Heart left ventricle (tissue), 16 donors: ENCODE measurements around the gene RPGR. TPM values are rescaled to one million over a fixed set of nuclear protein-coding genes. Genes with fewer than 3 reads are reported as not detected.

Experiments
- ATAC-seq, 4 donors: fragments of 200-7000 bp; cut with Tn5 transposase; one replicate each; pipeline ENCODE4 v1.9.1; 2020 to 2022; ENCODE audit warnings: moderate library complexity in 4 of 4, mild to moderate bottlenecking in 3 of 4, moderate number of reproducible peaks in 1 of 4
- DNase-seq, 5 donors: peaks; one replicate each; pipeline ENCODE4 v3.0.0-alpha.2; 2020
- H3K27ac ChIP-seq, 12 donors: fragments of 200-600 bp; sonication (generic) in 4 of 12; one replicate each; pipeline versions ENCODE4 v1.5.0 to v1.8.0; 2016 to 2022; ENCODE audit warnings: mild to moderate bottlenecking in 2 of 12
- H3K27me3 ChIP-seq, 9 donors: fragments of 200-600 bp; sonication (generic) in 2 of 9; one replicate each; pipeline versions ENCODE4 v1.5.1 to v1.8.0; 2016 to 2022; ENCODE audit warnings: mild to moderate bottlenecking in 3 of 9
- H3K36me3 ChIP-seq, 9 donors: fragments of 200-600 bp; sonication (generic) in 2 of 9; one replicate each; pipeline versions ENCODE4 v1.5.0 to v1.8.0; 2018 to 2022; ENCODE audit warnings: mild to moderate bottlenecking in 2 of 9
- H3K4me1 ChIP-seq, 12 donors: fragments of 200-600 bp; sonication (generic) in 4 of 12; one replicate each; pipeline versions ENCODE4 v1.5.0 to v1.8.0; 2016 to 2022; ENCODE audit warnings: mild to moderate bottlenecking in 3 of 12
- H3K4me3 ChIP-seq, 12 donors: fragments of 200-600 bp; sonication (generic) in 4 of 12; one replicate each; pipeline versions ENCODE4 v1.5.0 to v1.8.0; 2017 to 2022; ENCODE audit warnings: mild to moderate bottlenecking in 9 of 12, moderate library complexity in 4 of 12
- H3K9me3 ChIP-seq, 12 donors: fragments of 200-600 bp; sonication (generic) in 4 of 12; one replicate each; pipeline versions ENCODE4 v1.5.0 to v1.8.0; 2016 to 2022; ENCODE audit warnings: mild to moderate bottlenecking in 1 of 12
- POLR2A ChIP-seq, 2 donors: fragments of 450-650 bp; IDR thresholded peaks; one replicate each; pipeline ENCODE4 v1.6.1; 2017; ENCODE audit warnings: antibody characterized with exemption in 2 of 2, mild to moderate bottlenecking in 2 of 2, moderate library complexity in 2 of 2
- WGBS, 4 donors: extraction: QIAGEN DNeasy Blood & Tissue Kit in 2 of 4; methylation state at CpG; one replicate each; pipeline versions ENCODE4 v1.1.5 to v1.1.7; 2013 to 2018; 5-methylcytosine and 5-hydroxymethylcytosine counted together
- intact Hi-C, 10 donors: fragments of 100-400 bp; cut with DNase I; formaldehyde crosslinking; loops; one replicate each; pipeline versions ENCODE4 v1.11.1 to v1.14.2; 2022
- polyA plus RNA-seq, 2 donors: library from polyadenylated mRNA; stranded (reverse); fragments of 200-250 nt; gene quantifications; one replicate each; pipeline ENCODE4 v1.2.3, GENCODE V29; 2013
- total RNA-seq, 9 donors: library from RNA; depleted of rRNA in 2 of 9; stranded (reverse); fragments of >200 nt in 2 of 9; fragmentation: NEBNext Ultra II Directional in 3 of 9; extraction: Animal tissue kit (Norgen Biotek cat#: 25700) in 3 of 9; gene quantifications; one replicate each; pipeline versions ENCODE4 v1.1.0 to v1.2.4, GENCODE V29; 2016 to 2023
- TF ChIP-seq, protein P1 (sequence below), 12 donors: fragments of 200-600 bp; sonication (generic) in 4 of 12; IDR thresholded peaks; one replicate each; pipeline versions ENCODE4 v1.5.0 to v1.8.0; 2018 to 2022; ENCODE audit warnings: antibody characterized with exemption in 12 of 12, mild to moderate bottlenecking in 5 of 12
- donor health status: ischemic (EF 13 %, LVEDD 7.1; RV severe dilation, severe dysfunction).
- donor health status: healthy with polysubstance abuse.
- donor health status: DM: no; HTN: yes; CAD: no.
- donor health status: DM: no; HTN: no; CAD: no.
- donor health status: ischemic (EF 25% LVEDD 6.9; RV normal size, moderate dysfunction).
- donor health status: ischemic (EF 25% LVEDD 5.7; RV mildly dilated, moderate dysfunction).
- donor health status: healthy.
- donor health status: DM: yes; HTN: yes; CAD: no.
- donor health status: ischemic (EF 35%, LVEDD 5.7; RV mildly dilated, moderate dysfunction).
- donor health status: nonischemic (EF 11% LVEDD 7.7; RV severe dilation, severe dysfunction).
- donor health status: DM: yes; HTN: yes; CAD: no.
- donor health status: PGD.
- donor health status: ischemic (EF 29% LVEDD 5.4; RV normal size, mild dysfunction).
- donor health status: nonischemic (EF 23%, LVEDD 6.1; RV moderate dilation, normal function).

Gene RPGR
- total and polyA plus RNA-seq, 11 donors: 4.1 to 13.0 (median 6.9) TPM

GRCh38 chrX:38336538-38337240 lies 9.4 kb upstream of the RPGR start:
- Histone ChIP-seq H3K9me3 (no peaks in the 10 kb centered on the region), H3K27ac (peak overlapping the region in 1 of 12 donors; percentile 34), H3K36me3 (no peaks in the 10 kb centered on the region), H3K27me3 (peaks cover 0 to 29% (median 0%) of the 10 kb centered on the region in 9 donors), H3K4me1 (no peaks in the 10 kb centered on the region), H3K4me3 (no peak overlapping the region)
- intact Hi-C loops: loop anchor here in 7 of 10 donors (10.0 kb wide), 3 partner anchors 228 to 318 kb away; partner anchors contain the start of gene TSPAN7 (in 3 of the 7)
- ATAC-seq (no peak), DNase-seq (no peak)
- 61 to 66% (median 62%) methylated on average over 5 of the region's 5 CpGs for WGBS, 4 donors
- TF ChIP-seq, protein P1, sequence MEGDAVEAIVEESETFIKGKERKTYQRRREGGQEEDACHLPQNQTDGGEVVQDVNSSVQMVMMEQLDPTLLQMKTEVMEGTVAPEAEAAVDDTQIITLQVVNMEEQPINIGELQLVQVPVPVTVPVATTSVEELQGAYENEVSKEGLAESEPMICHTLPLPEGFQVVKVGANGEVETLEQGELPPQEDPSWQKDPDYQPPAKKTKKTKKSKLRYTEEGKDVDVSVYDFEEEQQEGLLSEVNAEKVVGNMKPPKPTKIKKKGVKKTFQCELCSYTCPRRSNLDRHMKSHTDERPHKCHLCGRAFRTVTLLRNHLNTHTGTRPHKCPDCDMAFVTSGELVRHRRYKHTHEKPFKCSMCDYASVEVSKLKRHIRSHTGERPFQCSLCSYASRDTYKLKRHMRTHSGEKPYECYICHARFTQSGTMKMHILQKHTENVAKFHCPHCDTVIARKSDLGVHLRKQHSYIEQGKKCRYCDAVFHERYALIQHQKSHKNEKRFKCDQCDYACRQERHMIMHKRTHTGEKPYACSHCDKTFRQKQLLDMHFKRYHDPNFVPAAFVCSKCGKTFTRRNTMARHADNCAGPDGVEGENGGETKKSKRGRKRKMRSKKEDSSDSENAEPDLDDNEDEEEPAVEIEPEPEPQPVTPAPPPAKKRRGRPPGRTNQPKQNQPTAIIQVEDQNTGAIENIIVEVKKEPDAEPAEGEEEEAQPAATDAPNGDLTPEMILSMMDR (IDR thresholded peaks at IDR 0.05): no peak
- TF ChIP-seq POLR2A (IDR thresholded peaks at IDR 0.05): no peak

- H3K9me3 ChIP-seq: no peaks in the 10 kb centered on the region
- ATAC-seq (no peak), DNase-seq (no peak)
- H3K36me3 ChIP-seq: no peaks in the 10 kb centered on the region
- no peak overlapping the region for H3K27ac ChIP-seq
- H3K27me3 ChIP-seq: peaks cover 0 to 29% (median 0%) of the 10 kb centered on the region in 9 donors
- H3K4me1 ChIP-seq: no peaks in the 10 kb centered on the region
- H3K4me3 ChIP-seq: no peak overlapping the region
- intact Hi-C loops: loop anchor here in 7 of 10 donors (10.0 kb wide), 3 partner anchors 229 to 319 kb away; partner anchors contain the start of gene TSPAN7 (in 3 of the 7)
- no peak for TF ChIP-seq POLR2A (IDR thresholded peaks at IDR 0.05)
- TF ChIP-seq, protein P1 (IDR thresholded peaks at IDR 0.05): peak in 5 of 12 donors; percentile 19 to 38 (median 31)
These were observed 8.1 kb upstream of the RPGR start for GRCh38 chrX:38335382-38335781.

DNA sequence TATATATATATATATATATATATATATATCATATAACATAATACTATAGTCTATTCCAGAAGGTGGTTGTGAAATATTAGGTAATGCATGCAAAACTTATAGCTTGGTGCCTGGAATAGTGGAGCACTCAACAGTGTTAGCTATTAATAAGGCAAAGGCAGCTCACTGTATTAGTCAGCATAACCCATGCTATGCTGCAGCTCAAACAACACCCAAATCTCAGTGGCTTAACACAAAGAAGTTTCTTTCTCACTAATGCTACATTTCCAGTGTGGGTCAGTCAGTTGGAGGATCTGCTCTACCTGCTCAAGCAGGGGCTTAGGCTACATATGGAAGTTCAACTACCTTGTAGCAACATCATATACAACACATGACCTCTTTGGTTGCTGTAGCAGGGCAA lies 5.2 kb upstream of the RPGR start:
- no peak overlapping the region for H3K27ac ChIP-seq
- no peak for ATAC-seq
- peaks cover 0 to 24% (median 0%) of the 10 kb centered on the region in 9 donors for H3K27me3 ChIP-seq
- TF ChIP-seq, protein P1 (IDR thresholded peaks at IDR 0.05): no peak
- no peak for TF ChIP-seq POLR2A (IDR thresholded peaks at IDR 0.05)
- no peaks in the 10 kb centered on the region for H3K9me3 ChIP-seq
- H3K4me3 ChIP-seq: no peak overlapping the region
- no peak for DNase-seq
- H3K4me1 ChIP-seq: peaks cover 0 to 5% (median 0%) of the 10 kb centered on the region in 12 donors
- H3K36me3 ChIP-seq: no peaks in the 10 kb centered on the region
- intact Hi-C loops: loop anchor here in 7 of 10 donors (10.0 kb wide), 3 partner anchors 232 to 322 kb away; partner anchors contain the start of gene TSPAN7 (in 3 of the 7)

DNA sequence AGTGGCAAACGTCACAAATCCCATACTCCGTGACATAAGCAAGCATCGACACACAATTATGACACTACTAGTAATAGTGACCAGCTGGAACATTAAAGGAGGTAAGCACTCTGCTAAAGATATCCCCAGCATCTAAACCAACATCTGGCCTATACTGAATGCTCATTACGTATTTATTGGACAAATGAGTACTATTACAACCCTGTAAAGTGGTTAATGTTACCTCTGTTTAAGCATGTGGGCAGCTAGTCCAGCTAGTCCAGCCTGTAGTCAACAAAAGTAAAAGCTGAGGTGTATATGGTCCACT lies 419 bp upstream of the RPGR start:
- intact Hi-C loops: loop anchor here in 4 of 10 donors (5.0 to 10.0 kb wide), 2 partner anchors 400 to 403 kb away; no protein-coding TSS in a partner anchor
- Histone ChIP-seq H3K4me1 (peaks cover 0 to 13% (median 0%) of the 10 kb centered on the region in 12 donors), H3K36me3 (no peaks in the 10 kb centered on the region), H3K27me3 (peaks cover 0 to 3% (median 0%) of the 10 kb centered on the region in 9 donors), H3K27ac (peak overlapping the region in 7 of 12 donors; percentile 29 to 90 (median 84)), H3K4me3 (peak overlapping the region in 10 of 12 donors; percentile 59 to 88 (median 70)), H3K9me3 (no peaks in the 10 kb centered on the region)
- WGBS, 4 donors: 17 to 40% (median 21%) methylated on average over 2 to 4 of the region's 4 CpGs
- TF ChIP-seq POLR2A (IDR thresholded peaks at IDR 0.05): no peak
- TF ChIP-seq, protein P1 (IDR thresholded peaks at IDR 0.05): peak in 2 of 12 donors; percentile 1 to 6
- ATAC-seq (no peak), DNase-seq (no peak)
